ENCODE data around the gene PCBP3. TPM values are rescaled to one million over a fixed set of nuclear protein-coding genes. Genes with fewer than 3 reads are reported as not detected.

PCBP3 gene
- total and polyA plus RNA-seq, 10 of the 15 experiments (the other 5 are each of a cell fraction or from before 2014, with no cell fraction given), result 0.09 to 1.3 (median 0.46) TPM; not detected in 3

GRCh38 chr21:45740491-45741357 lies 97.2 kb downstream of the PCBP3 start:
- Histone ChIP-seq H3K79me2 (ENCODE audit: control insufficient read depth, insufficient read depth, low read length) (no peaks in the 10 kb centered on the region), H3K4me3 (no peak overlapping the region), H3K27me3 (replicated peaks in 1 of 2; ENCODE audit: control insufficient read depth in 2 of 2, insufficient read depth in 2 of 2, low read length in 1 of 2) (no peaks in the 10 kb centered on the region), H3K4me1 (ENCODE audit: control insufficient read depth, insufficient read depth, low read length) (no peaks in the 10 kb centered on the region), H3K9me3 (replicated peaks; ENCODE audit: control insufficient read depth, insufficient read depth, low read length) (no peaks in the 10 kb centered on the region; the same call in 2 of the 3 replicates), H3K4me2 (ENCODE audit: control insufficient read depth, insufficient read depth) (no peak overlapping the region), H3K36me3 (ENCODE audit: control insufficient read depth in 2 of 2, insufficient read depth in 2 of 2, low read length in 1 of 2) (no peaks in the 10 kb centered on the region), H3K27ac (ENCODE audit: control insufficient read depth, insufficient read depth) (no peak overlapping the region), H4K20me1 (ENCODE audit: control insufficient read depth, insufficient read depth) (no peaks in the 10 kb centered on the region), H2AFZ (ENCODE audit: control insufficient read depth, low read depth, low read length) (no peak overlapping the region), H3K9ac (ENCODE audit: control insufficient read depth, insufficient read depth, low read length) (no peak overlapping the region)
- SMC1A ChIA-PET (ENCODE audit: uncharacterized antibody, unreplicated experiment), result interaction anchor here (0.9 to 1.6 kb wide), 3 partner anchors 14 to 23 kb away, joined by 3 to 8 read pairs (median 3); no protein-coding TSS in a partner anchor
- POLR2A ChIA-PET, result interaction anchor here (1.2 kb wide), 1 partner anchor 33 kb away, joined by 3 read pairs; no protein-coding TSS in a partner anchor
- ATAC-seq, result no peak
- no peak for DNase-seq (ENCODE audit: low read depth, low spot score)
- WGBS (ENCODE audit: insufficient coverage, insufficient replicate concordance, low lambda C conversion rate, missing lambda C conversion rate), result 47% methylated on average over 14 of the region's 14 CpGs
- no TSS peak for BruUV-seq (replicated peaks)
- in situ Hi-C loops (cut with MboI) (no loop called here), intact Hi-C loops (cut with micrococcal nuclease; ENCODE audit: unreplicated experiment) (no loop called here)
- TF ChIP-seq, protein P1, sequence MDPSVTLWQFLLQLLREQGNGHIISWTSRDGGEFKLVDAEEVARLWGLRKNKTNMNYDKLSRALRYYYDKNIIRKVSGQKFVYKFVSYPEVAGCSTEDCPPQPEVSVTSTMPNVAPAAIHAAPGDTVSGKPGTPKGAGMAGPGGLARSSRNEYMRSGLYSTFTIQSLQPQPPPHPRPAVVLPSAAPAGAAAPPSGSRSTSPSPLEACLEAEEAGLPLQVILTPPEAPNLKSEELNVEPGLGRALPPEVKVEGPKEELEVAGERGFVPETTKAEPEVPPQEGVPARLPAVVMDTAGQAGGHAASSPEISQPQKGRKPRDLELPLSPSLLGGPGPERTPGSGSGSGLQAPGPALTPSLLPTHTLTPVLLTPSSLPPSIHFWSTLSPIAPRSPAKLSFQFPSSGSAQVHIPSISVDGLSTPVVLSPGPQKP (IDR thresholded peaks at IDR 0.05; ENCODE audit: low read depth, low read length), result no peak
- no peak for TF ChIP-seq WRNIP1 (IDR thresholded peaks at IDR 0.05; ENCODE audit: borderline replicate concordance, low read depth, low read length)
- TF ChIP-seq POU2F2 (IDR thresholded peaks at IDR 0.05; ENCODE audit: borderline replicate concordance, low read depth, low read length), result no peak
- TF ChIP-seq, protein P2, sequence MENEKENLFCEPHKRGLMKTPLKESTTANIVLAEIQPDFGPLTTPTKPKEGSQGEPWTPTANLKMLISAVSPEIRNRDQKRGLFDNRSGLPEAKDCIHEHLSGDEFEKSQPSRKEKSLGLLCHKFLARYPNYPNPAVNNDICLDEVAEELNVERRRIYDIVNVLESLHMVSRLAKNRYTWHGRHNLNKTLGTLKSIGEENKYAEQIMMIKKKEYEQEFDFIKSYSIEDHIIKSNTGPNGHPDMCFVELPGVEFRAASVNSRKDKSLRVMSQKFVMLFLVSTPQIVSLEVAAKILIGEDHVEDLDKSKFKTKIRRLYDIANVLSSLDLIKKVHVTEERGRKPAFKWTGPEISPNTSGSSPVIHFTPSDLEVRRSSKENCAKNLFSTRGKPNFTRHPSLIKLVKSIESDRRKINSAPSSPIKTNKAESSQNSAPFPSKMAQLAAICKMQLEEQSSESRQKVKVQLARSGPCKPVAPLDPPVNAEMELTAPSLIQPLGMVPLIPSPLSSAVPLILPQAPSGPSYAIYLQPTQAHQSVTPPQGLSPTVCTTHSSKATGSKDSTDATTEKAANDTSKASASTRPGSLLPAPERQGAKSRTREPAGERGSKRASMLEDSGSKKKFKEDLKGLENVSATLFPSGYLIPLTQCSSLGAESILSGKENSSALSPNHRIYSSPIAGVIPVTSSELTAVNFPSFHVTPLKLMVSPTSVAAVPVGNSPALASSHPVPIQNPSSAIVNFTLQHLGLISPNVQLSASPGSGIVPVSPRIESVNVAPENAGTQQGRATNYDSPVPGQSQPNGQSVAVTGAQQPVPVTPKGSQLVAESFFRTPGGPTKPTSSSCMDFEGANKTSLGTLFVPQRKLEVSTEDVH (IDR thresholded peaks at IDR 0.05; ENCODE audit: low read depth, partially characterized antibody), result no peak
- TF ChIP-seq, protein P3, sequence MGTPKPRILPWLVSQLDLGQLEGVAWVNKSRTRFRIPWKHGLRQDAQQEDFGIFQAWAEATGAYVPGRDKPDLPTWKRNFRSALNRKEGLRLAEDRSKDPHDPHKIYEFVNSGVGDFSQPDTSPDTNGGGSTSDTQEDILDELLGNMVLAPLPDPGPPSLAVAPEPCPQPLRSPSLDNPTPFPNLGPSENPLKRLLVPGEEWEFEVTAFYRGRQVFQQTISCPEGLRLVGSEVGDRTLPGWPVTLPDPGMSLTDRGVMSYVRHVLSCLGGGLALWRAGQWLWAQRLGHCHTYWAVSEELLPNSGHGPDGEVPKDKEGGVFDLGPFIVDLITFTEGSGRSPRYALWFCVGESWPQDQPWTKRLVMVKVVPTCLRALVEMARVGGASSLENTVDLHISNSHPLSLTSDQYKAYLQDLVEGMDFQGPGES (IDR thresholded peaks at IDR 0.05), result no peak
- TF ChIP-seq BHLHE40 (IDR thresholded peaks at IDR 0.05; ENCODE audit: borderline replicate concordance in 1 of 2, low read depth in 2 of 2, low read length in 1 of 2), result no peak
- TF ChIP-seq BRCA1 (IDR thresholded peaks at IDR 0.05; ENCODE audit: low read depth, low read length), result no peak
- no peak for TF ChIP-seq SUPT20H (IDR thresholded peaks at IDR 0.05; ENCODE audit: borderline replicate concordance, control insufficient read depth, low read depth, low read length)
- TF ChIP-seq FOXK2 (IDR thresholded peaks at IDR 0.05), result no peak
- TF ChIP-seq RFX5 (IDR thresholded peaks at IDR 0.05; ENCODE audit: low read depth, low read length), result no peak
- no peak for TF ChIP-seq SMAD1 (IDR thresholded peaks at IDR 0.05; ENCODE audit: low read depth, partially characterized antibody)
- TF ChIP-seq ZNF217 (IDR thresholded peaks at IDR 0.05), result no peak
- no peak for TF ChIP-seq CHD2 (IDR thresholded peaks at IDR 0.05; ENCODE audit: borderline replicate concordance, low read depth, low read length)
- TF ChIP-seq KLF5 (IDR thresholded peaks at IDR 0.05; ENCODE audit: partially characterized antibody), result no peak
- RAD21 ChIA-PET (ENCODE audit: unreplicated experiment), result no interaction called here
- no peak for FAIRE-seq
- CTCF ChIA-PET, result interaction anchor here (0.6 to 1.4 kb wide), 5 partner anchors 25 to 185 kb away, joined by 3 to 5 read pairs (median 3); no protein-coding TSS in a partner anchor

Measured in GM12878 (cell line).